Measurements from ENCODE around the gene MRPL45.

- TF ChIP-seq, protein P1, sequence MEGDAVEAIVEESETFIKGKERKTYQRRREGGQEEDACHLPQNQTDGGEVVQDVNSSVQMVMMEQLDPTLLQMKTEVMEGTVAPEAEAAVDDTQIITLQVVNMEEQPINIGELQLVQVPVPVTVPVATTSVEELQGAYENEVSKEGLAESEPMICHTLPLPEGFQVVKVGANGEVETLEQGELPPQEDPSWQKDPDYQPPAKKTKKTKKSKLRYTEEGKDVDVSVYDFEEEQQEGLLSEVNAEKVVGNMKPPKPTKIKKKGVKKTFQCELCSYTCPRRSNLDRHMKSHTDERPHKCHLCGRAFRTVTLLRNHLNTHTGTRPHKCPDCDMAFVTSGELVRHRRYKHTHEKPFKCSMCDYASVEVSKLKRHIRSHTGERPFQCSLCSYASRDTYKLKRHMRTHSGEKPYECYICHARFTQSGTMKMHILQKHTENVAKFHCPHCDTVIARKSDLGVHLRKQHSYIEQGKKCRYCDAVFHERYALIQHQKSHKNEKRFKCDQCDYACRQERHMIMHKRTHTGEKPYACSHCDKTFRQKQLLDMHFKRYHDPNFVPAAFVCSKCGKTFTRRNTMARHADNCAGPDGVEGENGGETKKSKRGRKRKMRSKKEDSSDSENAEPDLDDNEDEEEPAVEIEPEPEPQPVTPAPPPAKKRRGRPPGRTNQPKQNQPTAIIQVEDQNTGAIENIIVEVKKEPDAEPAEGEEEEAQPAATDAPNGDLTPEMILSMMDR (IDR thresholded peaks at IDR 0.05) = no peak
- no peak for TF ChIP-seq REST (IDR thresholded peaks at IDR 0.05; ENCODE audit: insufficient read depth in 1 of 2, low read depth in 2 of 2, low read length in 1 of 2)
- TF ChIP-seq POLR2AphosphoS5 (IDR thresholded peaks at IDR 0.05; ENCODE audit: low read depth, low read length) = no peak
- no peak for TF ChIP-seq SIN3A (IDR thresholded peaks at IDR 0.05; ENCODE audit: borderline replicate concordance, insufficient read depth, low read depth, low read length)
- no peak for TF ChIP-seq TCF7L2 (IDR thresholded peaks at IDR 0.05; ENCODE audit: low read depth, low read length)
Observed at GRCh38 chr17:38342886-38343607, 46.1 kb downstream of the MRPL45 start.
